MCF 10A (cell line): ENCODE data around the gene TBCD. TPM values are rescaled to one million over a fixed set of nuclear protein-coding genes. Genes with fewer than 3 reads are reported as not detected.

ENCODE experiments used
- BruUV-seq: library from RNA; stranded (reverse); fragments of 400-500 nt; replicated peaks from 2 replicates; lab custom pipeline; 2021; lab: Mats Ljungman, UMichigan
- CTCF ChIA-PET: fragments of 300-600 bp; sonication (Branson Sonifier 250); formaldehyde crosslinking; extraction: SDS; loops from one replicate; lab custom pipeline; 2021; ENCODE audit warnings: antibody characterized with exemption, inconsistent platforms; lab: Yijun Ruan, JAX
- POLR2A ChIA-PET: fragments of 300-600, 350-650 bp; sonication (Branson Sonifier 250); formaldehyde crosslinking; extraction: SDS; loops from one replicate; lab custom pipeline; 2020; ENCODE audit warnings: antibody characterized with exemption, inconsistent platforms; lab: Yijun Ruan, JAX
- DNase-seq: peaks from one replicate; pipeline ENCODE4 v3.0.0-alpha.2; 2018; ENCODE audit not compliant: unreplicated experiment
- H3K27ac Mint-ChIP-seq: one replicate; pipeline ENCODE4 v1.8.0; 2022; ENCODE audit warnings: mild to moderate bottlenecking, low read depth, mixed read lengths; ENCODE audit not compliant: unreplicated experiment
- H3K27me3 Mint-ChIP-seq: one replicate; pipeline ENCODE4 v1.8.0; 2022; ENCODE audit warnings: mixed read lengths; ENCODE audit not compliant: insufficient read depth, unreplicated experiment
- H3K36me3 Mint-ChIP-seq: one replicate; pipeline ENCODE4 v1.8.0; 2022; ENCODE audit warnings: mild to moderate bottlenecking, moderate library complexity, mixed read lengths; ENCODE audit not compliant: insufficient read depth, unreplicated experiment
- H3K4me1 Mint-ChIP-seq: one replicate; pipeline ENCODE4 v1.8.0; 2022; ENCODE audit warnings: mixed read lengths; ENCODE audit not compliant: insufficient read depth, unreplicated experiment
- H3K4me3 Mint-ChIP-seq: one replicate; pipeline ENCODE4 v1.8.0; 2022; ENCODE audit warnings: mild to moderate bottlenecking, moderate library complexity, mixed read lengths; ENCODE audit not compliant: unreplicated experiment
- H3K9me3 Mint-ChIP-seq: one replicate; pipeline ENCODE4 v1.8.0; 2022; ENCODE audit warnings: mixed read lengths; ENCODE audit not compliant: unreplicated experiment
- intact Hi-C: fragments of 100-400 bp; cut with micrococcal nuclease; formaldehyde crosslinking; loops from 2 replicates; pipeline ENCODE4 v1.14.1; 2022
- total RNA-seq: library from RNA; stranded (reverse); gene quantifications from 2 replicates; pipeline ENCODE4 v1.2.3, GENCODE V29; 2022
- TF ChIP-seq, protein P1 (sequence below): fragments of 200-600 bp; IDR thresholded peaks from one replicate; pipeline ENCODE4 v1.8.0; 2022; ENCODE audit warnings: antibody characterized with exemption, mild to moderate bottlenecking; ENCODE audit not compliant: unreplicated experiment

TBCD gene
- total RNA-seq, 1 experiment from 2014 or later: 76.2 TPM

DNA sequence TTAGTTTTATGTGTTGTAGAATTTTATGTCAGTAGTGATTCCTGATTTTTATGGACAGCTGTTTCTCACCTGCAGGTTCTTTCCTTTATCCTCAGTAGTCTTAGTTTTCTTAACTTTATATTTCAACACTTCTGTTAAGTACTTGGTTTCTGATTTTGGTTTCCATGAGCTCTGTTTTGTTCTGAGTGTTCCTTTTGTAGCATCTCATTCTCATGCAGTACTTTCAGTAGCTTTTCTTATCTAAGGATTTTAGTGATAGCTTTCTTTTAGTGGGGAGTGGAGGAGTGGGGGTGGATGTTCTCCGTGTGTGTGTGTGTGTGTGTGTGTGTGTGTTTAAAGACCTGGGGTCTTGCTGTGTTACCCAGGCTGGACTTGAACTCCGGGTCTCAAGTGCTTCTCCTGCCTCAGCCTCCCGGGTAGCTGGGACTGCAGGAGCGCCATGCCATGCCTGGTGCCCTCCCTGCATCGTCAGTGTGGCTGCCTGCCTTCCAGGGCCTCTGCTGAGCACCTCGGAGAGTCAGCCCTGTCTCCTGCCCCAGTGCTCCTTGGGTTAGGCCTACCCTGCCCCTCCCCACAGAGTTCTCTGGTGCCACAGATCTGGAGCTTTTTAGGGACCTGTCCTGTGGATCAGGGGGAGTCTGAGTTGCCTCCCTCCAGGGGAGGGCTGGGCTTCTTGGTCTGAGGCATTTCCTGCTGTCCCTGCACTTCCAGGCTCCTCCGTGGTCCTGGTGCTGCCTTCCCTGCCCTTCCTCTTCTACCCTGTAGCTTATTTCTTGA, 92.2 kb downstream of the TBCD start:
- Mint-ChIP-seq H3K27me3 (no peaks in the 10 kb centered on the region), H3K9me3 (no peaks in the 10 kb centered on the region), H3K27ac (no peak overlapping the region), H3K4me3 (no peak overlapping the region), H3K4me1 (peaks cover 2% of the 10 kb centered on the region), H3K36me3 (peaks cover 4% of the 10 kb centered on the region)
- no TSS peak for BruUV-seq
- DNase-seq: no peak
- POLR2A ChIA-PET: interaction anchor here (0.6 to 2.1 kb wide), 2 partner anchors 31 to 663 kb away, joined by 3 to 9 read pairs; no protein-coding TSS in a partner anchor
- CTCF ChIA-PET: interaction anchor here (0.5 kb wide), 1 partner anchor 68 kb away, joined by 3 read pairs; no protein-coding TSS in a partner anchor
- intact Hi-C loops: no loop called here
- TF ChIP-seq, protein P1, sequence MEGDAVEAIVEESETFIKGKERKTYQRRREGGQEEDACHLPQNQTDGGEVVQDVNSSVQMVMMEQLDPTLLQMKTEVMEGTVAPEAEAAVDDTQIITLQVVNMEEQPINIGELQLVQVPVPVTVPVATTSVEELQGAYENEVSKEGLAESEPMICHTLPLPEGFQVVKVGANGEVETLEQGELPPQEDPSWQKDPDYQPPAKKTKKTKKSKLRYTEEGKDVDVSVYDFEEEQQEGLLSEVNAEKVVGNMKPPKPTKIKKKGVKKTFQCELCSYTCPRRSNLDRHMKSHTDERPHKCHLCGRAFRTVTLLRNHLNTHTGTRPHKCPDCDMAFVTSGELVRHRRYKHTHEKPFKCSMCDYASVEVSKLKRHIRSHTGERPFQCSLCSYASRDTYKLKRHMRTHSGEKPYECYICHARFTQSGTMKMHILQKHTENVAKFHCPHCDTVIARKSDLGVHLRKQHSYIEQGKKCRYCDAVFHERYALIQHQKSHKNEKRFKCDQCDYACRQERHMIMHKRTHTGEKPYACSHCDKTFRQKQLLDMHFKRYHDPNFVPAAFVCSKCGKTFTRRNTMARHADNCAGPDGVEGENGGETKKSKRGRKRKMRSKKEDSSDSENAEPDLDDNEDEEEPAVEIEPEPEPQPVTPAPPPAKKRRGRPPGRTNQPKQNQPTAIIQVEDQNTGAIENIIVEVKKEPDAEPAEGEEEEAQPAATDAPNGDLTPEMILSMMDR: no peak

DNA sequence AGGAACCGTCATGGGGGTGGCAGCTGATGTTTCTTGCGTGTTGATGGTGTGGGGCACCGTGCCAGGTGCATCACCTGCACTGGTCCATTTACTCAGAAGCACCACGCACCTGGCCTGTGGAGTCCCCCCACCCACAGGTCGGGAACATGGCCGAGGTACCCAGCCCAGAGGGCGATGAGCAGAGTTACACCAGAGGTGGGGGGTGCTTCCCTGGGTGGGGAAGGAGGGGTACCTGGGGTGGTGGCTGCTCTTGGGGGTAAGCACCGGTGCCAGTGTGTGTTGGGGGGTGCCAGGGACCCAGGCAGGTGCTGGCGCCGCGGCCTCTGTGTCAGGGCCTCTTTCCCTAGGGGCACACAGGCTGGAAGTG, 92.9 kb downstream of the TBCD start:
- peaks cover 4% of the 10 kb centered on the region for H3K36me3 Mint-ChIP-seq
- peaks cover 5% of the 10 kb centered on the region for H3K4me1 Mint-ChIP-seq
- no peak for DNase-seq
- no peak overlapping the region for H3K4me3 Mint-ChIP-seq
- no peaks in the 10 kb centered on the region for H3K9me3 Mint-ChIP-seq
- no peak overlapping the region for H3K27ac Mint-ChIP-seq
- ChIA-PET POLR2A (interaction anchor here (0.6 to 2.1 kb wide), 2 partner anchors 31 to 664 kb away, joined by 3 to 9 read pairs; no protein-coding TSS in a partner anchor), CTCF (no interaction called here)
- H3K27me3 Mint-ChIP-seq: no peaks in the 10 kb centered on the region
- TF ChIP-seq, protein P1: no peak
- intact Hi-C loops: no loop called here
- BruUV-seq: no TSS peak

DNA sequence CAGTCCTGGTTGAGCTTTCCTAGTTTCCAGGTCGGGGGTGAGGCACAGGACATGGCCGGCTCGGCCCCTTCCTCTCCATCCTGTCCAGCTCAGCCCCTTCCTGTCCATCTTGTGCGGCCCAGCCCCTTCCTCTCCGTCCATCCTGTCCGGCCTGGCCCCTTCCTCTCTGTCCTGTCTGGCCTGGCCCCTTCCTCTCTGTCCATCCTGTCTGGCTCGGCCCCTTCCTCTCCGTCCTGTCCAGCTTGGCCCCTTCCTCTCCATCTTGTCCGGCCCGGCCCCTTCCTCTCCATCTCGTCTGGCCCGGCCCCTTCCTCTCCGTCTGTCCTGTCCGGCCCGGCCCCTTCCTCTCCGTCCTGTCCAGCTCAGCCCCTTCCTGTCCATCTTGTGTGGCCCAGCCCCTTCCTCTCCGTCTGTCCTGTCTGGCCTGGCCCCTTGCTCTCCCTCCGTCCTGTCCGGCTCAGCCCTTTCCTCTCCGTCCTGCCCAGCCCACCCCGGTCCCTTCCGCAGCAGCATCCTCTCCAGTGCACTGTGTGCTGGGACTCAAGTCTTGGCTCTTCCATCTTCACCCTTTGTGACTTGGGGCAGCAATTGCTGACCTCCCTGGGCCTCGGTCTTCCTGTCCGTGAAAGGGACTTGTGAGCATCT, 93.4 kb downstream of the TBCD start:
- CTCF ChIA-PET: no interaction called here
- Mint-ChIP-seq H3K27me3 (no peaks in the 10 kb centered on the region), H3K9me3 (no peaks in the 10 kb centered on the region), H3K4me1 (peaks cover 5% of the 10 kb centered on the region), H3K27ac (no peak overlapping the region), H3K4me3 (no peak overlapping the region), H3K36me3 (peaks cover 4% of the 10 kb centered on the region)
- POLR2A ChIA-PET: interaction anchor here (0.6 to 2.1 kb wide), 2 partner anchors 30 to 665 kb away, joined by 3 to 9 read pairs; no protein-coding TSS in a partner anchor
- intact Hi-C loops: no loop called here
- no TSS peak for BruUV-seq
- TF ChIP-seq, protein P1: no peak
- DNase-seq: no peak

DNA sequence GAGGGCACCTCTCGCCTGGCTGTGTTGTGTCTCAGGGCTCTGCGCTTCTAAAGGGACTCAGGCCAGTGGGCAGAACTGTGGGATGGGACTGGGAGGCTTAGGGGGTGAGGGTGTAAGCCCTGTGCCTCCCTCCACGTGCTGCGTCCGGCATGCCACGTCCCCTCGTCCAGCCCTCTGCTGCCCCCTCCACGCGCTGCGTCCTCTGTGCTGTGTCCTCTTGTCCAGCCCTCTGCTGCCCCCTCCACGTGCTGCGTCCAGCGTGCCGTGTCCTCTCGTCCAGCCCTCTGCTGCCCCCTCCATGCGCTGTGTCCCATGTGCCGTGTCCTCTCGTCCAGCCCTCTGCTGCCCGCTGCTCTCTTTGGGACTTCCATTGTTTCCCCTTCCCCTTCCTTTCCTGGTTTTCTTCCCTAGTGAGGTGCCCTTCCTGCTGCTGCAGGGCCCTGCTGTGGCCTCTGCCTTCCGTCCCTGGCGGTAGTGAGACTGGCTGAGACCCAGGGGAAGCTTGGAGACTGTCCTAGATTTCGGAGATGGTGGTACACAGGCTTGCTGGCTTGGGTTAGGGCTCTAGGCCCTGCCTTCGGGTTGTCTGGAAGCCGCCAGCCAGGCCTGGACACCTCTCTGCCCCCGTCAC, 94.3 kb downstream of the TBCD start:
- POLR2A ChIA-PET: no interaction called here
- no peak overlapping the region for H3K4me3 Mint-ChIP-seq
- CTCF ChIA-PET: no interaction called here
- peaks cover 5% of the 10 kb centered on the region for H3K4me1 Mint-ChIP-seq
- H3K36me3 Mint-ChIP-seq: peaks cover 4% of the 10 kb centered on the region
- H3K27me3 Mint-ChIP-seq: no peaks in the 10 kb centered on the region
- BruUV-seq: no TSS peak
- no peak for DNase-seq
- intact Hi-C loops: no loop called here
- no peak overlapping the region for H3K27ac Mint-ChIP-seq
- no peaks in the 10 kb centered on the region for H3K9me3 Mint-ChIP-seq
- TF ChIP-seq, protein P1: no peak
